ENCODE results near the gene RBBP8.

The RBBP8 gene

DNA sequence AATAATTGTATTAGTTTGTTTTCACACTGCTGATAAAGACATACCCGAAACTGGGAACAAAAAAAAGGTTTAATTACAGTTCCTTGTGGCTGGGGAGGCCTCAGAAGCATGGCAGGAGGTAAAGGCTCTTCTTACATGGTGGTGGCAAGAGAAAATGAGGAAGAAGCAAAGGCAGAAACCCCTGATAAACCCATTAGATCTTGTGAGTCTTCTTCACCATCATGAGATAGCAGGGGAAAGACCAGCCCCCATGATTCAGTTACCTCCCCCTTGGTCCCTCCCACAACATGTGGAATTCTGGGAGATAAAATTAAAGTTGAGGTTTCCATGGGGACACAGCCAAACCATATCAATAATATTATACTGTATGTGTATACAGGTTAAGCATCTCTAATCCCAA, 128.9 kb downstream of the RBBP8 start:
- DNase-seq (ENCODE audit: low read depth), result no peak

- DNase-seq (ENCODE audit: low read depth), result no peak
Observed at GRCh38 chr18:23063502-23063901, 130.4 kb downstream of the RBBP8 start.

DNA sequence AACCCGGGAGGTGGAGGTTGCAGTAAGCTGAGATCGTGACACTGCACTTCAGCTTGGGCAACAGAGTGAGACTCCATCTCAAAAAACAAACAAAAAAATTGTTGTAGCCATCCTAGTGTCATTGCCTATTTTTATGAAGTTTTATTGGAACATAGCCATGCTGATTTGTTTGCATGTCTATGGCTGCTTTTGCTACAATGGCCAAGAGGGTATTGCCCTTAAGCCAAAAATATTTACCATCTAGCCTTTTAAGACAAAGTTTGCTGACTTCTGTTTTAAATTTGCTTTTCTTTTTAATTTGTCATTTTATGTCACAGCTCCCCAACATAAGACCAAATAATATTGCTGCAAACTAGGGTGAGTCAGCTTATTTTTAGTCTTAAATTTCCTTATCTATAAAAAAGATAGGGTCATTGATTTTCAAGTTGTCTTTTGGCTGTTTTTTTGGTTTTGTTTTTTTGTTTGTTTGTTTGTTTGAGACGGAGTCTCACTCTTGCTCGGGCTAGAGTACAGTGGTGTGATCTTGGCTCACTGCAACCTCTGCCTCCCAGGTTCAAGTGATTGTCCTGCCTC, 132.2 kb downstream of the RBBP8 start:
- DNase-seq (ENCODE audit: low read depth), result no peak

GRCh38 chr18:23066060-23066459, 132.9 kb downstream of the RBBP8 start:
- no peak for DNase-seq (ENCODE audit: low read depth)

- no peak for DNase-seq (ENCODE audit: low read depth)
Observed at GRCh38 chr18:23066504-23067039, 133.4 kb downstream of the RBBP8 start.

GRCh38 chr18:23067236-23067635, 134.1 kb downstream of the RBBP8 start:
- no peak for DNase-seq (ENCODE audit: low read depth)

DNA sequence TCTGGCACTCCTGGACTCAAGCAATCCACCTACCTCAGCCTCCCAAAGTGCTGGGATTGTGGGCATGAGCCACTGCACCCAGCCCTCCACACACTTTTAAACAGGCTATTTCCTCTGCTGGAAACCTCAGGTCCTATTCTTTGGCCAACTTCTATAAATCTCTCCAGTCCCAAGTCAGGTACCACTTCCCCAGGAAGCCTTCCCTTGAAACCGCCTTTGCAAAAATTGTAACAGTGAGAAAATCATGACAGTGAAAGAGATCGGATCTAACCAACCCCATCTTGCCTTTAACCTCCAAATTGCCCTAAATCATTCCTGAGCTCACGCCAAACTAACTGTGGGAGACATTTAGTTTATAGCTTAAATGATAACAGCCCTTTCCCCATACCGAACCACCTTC, 134.9 kb downstream of the RBBP8 start:
- DNase-seq (ENCODE audit: low read depth), result no peak

GRCh38 chr18:23068570-23069310, 135.6 kb downstream of the RBBP8 start:
- DNase-seq (ENCODE audit: low read depth), result no peak

DNA sequence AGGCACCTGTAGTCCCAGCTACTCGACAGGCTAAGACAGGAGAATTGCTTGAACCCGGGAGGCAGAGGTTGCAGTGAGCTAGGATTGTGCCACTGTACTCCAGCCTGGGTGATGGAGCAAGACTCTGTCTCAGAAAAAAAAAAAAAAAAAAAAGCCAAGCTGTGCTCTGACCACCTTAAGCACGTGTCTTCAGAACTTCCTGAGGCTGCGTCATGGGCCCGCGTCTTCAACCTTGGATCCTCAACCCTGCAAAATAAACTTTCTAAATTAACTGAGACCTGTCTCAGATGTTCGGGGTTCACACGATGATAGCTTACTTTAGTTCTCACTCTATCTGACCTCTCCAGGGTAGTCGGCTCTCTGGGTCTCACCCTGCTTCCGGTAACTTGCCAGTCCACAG, 136.4 kb downstream of the RBBP8 start:
- DNase-seq (ENCODE audit: low read depth), result no peak

- DNase-seq (ENCODE audit: low read depth), result no peak
Observed at GRCh38 chr18:23069898-23070297, 136.8 kb downstream of the RBBP8 start.

DNA sequence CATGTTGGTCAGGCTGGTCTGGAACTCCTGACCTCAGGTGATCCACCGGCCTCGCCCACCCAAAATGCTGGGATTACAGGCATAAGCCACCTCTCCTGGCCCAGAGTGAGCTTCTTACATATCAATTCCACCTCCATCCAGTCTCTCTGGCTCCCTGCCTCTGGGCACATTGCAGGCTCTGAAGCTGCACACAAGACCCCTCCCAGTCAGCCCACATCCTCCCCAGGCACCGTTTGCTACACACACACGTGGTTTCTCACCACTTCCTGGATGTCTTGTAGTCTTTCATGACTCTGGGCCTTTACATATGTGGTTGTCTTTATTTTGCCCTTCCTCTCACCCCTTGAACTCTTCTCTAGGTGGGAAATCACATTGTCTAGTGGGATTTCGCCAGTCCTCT, 138.2 kb downstream of the RBBP8 start:
- DNase-seq (ENCODE audit: low read depth), result no peak

GRCh38 chr18:23072079-23072478, 139.0 kb downstream of the RBBP8 start:
- DNase-seq (ENCODE audit: low read depth), result no peak

- no peak for DNase-seq (ENCODE audit: low read depth)
Observed at GRCh38 chr18:23073996-23074606, 141.0 kb downstream of the RBBP8 start.

Measured in non-pigmented ciliary epithelial cell (primary cell).